ENCODE data around the gene ANKRD28. TPM values are rescaled to one million over a fixed set of nuclear protein-coding genes. Genes with fewer than 3 reads are reported as not detected.

Gene ANKRD28
- total and polyA plus RNA-seq, 7 donors = 13.4 to 64.5 (median 41.5) TPM

DNA sequence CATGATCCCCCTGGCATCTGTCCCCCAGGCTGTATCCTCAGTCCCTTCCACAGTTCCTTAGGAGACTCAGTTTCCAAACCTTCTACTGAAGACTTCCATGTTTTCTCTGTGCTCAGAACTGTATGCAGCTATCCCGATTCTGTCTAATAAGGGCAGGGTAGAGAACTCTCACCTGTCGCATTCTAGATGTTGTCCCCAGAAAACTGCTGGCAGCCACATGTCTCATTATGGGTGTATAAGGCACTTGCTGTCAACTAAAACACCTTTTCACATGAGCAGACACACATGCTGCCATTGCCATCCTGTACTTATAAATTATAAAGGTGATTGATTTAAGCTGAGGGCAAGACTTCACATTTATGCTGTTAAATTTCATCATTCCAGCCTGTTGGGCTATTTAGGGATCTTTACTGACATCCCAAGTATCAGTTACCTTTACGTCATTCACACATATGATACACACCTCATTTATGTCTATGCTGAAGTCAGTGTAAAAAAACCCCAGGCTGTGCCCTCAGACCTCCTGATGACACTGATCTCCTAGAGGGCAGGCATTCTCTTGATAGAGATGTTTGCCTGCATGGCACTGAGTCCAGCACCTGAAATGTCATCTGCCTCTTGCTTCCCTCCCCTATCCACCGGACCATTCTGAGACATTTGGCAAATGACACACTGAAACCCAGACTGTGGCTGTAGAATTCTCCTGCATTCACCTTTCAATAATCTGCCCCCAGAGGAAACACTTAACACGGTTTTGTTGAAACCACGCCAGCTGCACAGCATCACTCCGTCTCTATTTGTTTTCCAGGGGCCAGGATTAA lies 160.4 kb downstream of the ANKRD28 start:
- Histone ChIP-seq H3K4me1 (peaks cover 0 to 84% (median 55%) of the 10 kb centered on the region in 4 donors), H3K27ac (peak overlapping the region; percentile 82 to 90 (median 84)), H3K36me3 (no peaks in the 10 kb centered on the region), H3K27me3 (no peaks in the 10 kb centered on the region), H3K4me3 (no peak overlapping the region), H3K9me3 (no peaks in the 10 kb centered on the region)
- intact Hi-C loops (cut with DNase I) = loop anchor here (10.0 kb wide), 1 partner anchor 537 kb away; the partner anchor contains the start of gene GALNT15
- no peak for DNase-seq
- WGBS, 2 donors = 73 to 81% methylated on average over 7 of the region's 7 CpGs
- TF ChIP-seq POLR2AphosphoS5 (IDR thresholded peaks at IDR 0.05) (no peak), EP300 (IDR thresholded peaks at IDR 0.05) (no peak), POLR2A (IDR thresholded peaks at IDR 0.05) (no peak)
- TF ChIP-seq, protein P1, sequence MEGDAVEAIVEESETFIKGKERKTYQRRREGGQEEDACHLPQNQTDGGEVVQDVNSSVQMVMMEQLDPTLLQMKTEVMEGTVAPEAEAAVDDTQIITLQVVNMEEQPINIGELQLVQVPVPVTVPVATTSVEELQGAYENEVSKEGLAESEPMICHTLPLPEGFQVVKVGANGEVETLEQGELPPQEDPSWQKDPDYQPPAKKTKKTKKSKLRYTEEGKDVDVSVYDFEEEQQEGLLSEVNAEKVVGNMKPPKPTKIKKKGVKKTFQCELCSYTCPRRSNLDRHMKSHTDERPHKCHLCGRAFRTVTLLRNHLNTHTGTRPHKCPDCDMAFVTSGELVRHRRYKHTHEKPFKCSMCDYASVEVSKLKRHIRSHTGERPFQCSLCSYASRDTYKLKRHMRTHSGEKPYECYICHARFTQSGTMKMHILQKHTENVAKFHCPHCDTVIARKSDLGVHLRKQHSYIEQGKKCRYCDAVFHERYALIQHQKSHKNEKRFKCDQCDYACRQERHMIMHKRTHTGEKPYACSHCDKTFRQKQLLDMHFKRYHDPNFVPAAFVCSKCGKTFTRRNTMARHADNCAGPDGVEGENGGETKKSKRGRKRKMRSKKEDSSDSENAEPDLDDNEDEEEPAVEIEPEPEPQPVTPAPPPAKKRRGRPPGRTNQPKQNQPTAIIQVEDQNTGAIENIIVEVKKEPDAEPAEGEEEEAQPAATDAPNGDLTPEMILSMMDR (IDR thresholded peaks at IDR 0.05) = no peak

DNA sequence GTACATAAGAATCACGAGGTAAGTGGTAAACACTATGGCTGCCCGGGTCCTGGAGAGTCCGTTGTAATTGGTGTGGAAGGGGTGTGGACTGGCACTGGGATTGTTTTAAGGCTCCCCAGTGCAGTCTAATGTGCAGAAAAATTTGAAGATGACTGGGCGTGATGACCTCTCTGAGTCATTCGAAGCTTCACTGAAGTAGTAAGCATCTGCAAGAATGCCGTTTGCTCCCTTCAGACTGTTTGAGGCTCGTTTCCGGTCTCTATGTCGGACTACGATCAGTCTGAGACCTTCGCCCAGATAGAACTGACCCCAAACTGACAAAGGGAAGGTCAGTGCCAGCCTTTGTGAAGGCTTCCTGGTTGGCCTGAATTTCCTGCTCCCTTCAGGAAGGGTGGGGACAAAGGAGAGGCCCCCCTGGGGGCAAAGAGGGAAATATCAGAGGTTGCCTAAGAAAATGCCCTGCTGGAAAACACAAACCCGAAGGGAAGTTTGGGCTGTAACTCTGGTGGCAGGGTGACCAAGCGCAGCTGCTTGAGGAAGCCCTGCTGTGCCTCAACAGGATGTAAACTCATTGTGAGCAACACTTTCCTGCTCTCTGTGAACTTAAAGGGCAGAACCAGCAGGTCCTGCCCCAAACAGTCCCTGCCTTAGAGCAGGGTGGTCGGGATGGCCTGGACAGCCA lies 161.6 kb downstream of the ANKRD28 start:
- Histone ChIP-seq H3K27ac (peak overlapping the region; percentile 82 to 90 (median 84)), H3K9me3 (no peaks in the 10 kb centered on the region), H3K4me3 (no peak overlapping the region), H3K27me3 (no peaks in the 10 kb centered on the region), H3K4me1 (peaks cover 0 to 91% (median 66%) of the 10 kb centered on the region in 4 donors), H3K36me3 (no peaks in the 10 kb centered on the region)
- WGBS, 2 donors = 71 to 81% methylated on average over 14 of the region's 14 CpGs
- no peak for DNase-seq
- intact Hi-C loops (cut with DNase I) = loop anchor here (10.0 kb wide), 1 partner anchor 539 kb away; the partner anchor contains the start of gene GALNT15
- TF ChIP-seq, protein P1 (IDR thresholded peaks at IDR 0.05) = no peak
- no peak for TF ChIP-seq POLR2A (IDR thresholded peaks at IDR 0.05)
- peak in 1 of 4 donors; percentile 22 for TF ChIP-seq POLR2AphosphoS5 (IDR thresholded peaks at IDR 0.05)
- peak in 1 of 4 donors; percentile 29 for TF ChIP-seq EP300 (IDR thresholded peaks at IDR 0.05)

DNA sequence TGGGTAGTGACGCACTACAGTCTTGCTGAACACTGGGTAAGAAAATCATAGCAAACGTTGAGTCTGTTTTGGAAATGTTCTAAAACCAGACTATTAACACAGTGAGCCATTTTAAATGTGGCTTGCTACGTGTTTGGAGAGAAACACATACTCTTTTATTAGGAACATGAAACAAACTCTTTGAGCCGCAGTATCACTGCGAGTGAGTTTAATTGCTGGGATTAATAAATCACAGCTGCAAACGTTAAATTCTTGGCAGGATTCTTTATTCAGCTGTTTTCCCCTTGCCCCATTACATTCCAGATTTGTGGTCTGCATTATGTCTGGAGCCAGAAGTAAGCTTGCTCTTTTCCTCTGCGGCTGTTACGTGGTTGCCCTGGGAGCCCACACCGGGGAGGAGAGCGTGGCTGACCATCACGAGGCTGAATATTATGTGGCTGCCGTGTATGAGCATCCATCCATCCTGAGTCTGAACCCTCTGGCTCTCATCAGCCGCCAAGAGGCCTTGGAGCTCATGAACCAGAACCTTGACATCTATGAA lies 162.6 kb downstream of the ANKRD28 start:
- DNase-seq = peak; percentile 94
- intact Hi-C loops (cut with DNase I) = loop anchor here (10.0 kb wide), 1 partner anchor 540 kb away; the partner anchor contains the start of gene GALNT15
- Histone ChIP-seq H3K4me1 (peaks cover 0 to 96% (median 75%) of the 10 kb centered on the region in 4 donors), H3K36me3 (no peaks in the 10 kb centered on the region), H3K9me3 (no peaks in the 10 kb centered on the region), H3K27me3 (no peaks in the 10 kb centered on the region), H3K4me3 (peak overlapping the region in 1 of 4 donors; percentile 10), H3K27ac (peak overlapping the region; percentile 82 to 90 (median 84))
- 78 to 88% methylated on average over 13 of the region's 13 CpGs for WGBS, 2 donors
- TF ChIP-seq POLR2AphosphoS5 (IDR thresholded peaks at IDR 0.05) (peak; percentile 91 to 97 (median 96)), EP300 (IDR thresholded peaks at IDR 0.05) (peak; percentile 91 to 97 (median 96))
- TF ChIP-seq, protein P1 (IDR thresholded peaks at IDR 0.05) = no peak

DNA sequence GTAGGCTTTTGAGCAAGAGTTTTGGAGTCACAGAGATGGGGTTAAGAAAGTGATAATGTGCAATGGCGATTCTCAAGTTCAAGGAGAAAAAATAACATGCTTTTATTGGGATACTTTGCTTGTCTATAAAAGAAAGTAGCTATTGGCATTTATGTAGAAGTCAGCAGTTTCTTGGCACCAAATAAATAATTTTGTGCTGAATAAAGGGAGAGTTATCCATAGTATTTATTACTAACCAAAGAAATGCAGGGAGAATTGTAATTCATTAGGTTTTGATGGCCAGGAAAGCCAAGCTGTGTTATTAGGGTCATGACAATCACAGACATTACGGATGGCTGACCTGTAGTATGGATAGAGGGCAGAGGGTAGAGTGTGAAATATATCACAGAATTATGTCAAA lies 163.1 kb downstream of the ANKRD28 start:
- WGBS, 2 donors = 69 to 79% methylated on average over 2 of the region's 2 CpGs
- Histone ChIP-seq H3K36me3 (no peaks in the 10 kb centered on the region), H3K27me3 (no peaks in the 10 kb centered on the region), H3K4me3 (peak overlapping the region in 1 of 4 donors; percentile 10), H3K4me1 (peaks cover 0 to 91% (median 77%) of the 10 kb centered on the region in 4 donors), H3K9me3 (no peaks in the 10 kb centered on the region), H3K27ac (peak overlapping the region; percentile 82 to 90 (median 84))
- TF ChIP-seq EP300 (IDR thresholded peaks at IDR 0.05) (no peak), POLR2AphosphoS5 (IDR thresholded peaks at IDR 0.05) (no peak), POLR2A (IDR thresholded peaks at IDR 0.05) (no peak)
- TF ChIP-seq, protein P1 (IDR thresholded peaks at IDR 0.05) = no peak
- DNase-seq = no peak
- intact Hi-C loops (cut with DNase I) = loop anchor here (10.0 kb wide), 1 partner anchor 540 kb away; the partner anchor contains the start of gene GALNT15

Data from sigmoid colon (tissue), 7 donors.